Smooth muscle cell (in vitro differentiated cells): Measurements from ENCODE around the gene DDAH2. TPM values are rescaled to one million over a fixed set of nuclear protein-coding genes. Genes with fewer than 3 reads are reported as not detected.
A peak's percentile ranks its signal among the peaks of the same experiment; 100 is the strongest.

ENCODE experiments used
- DNase-seq: peaks from one replicate; lab custom pipeline; 2025; ENCODE audit not compliant: unreplicated experiment; lab: John Stamatoyannopoulos, UW
- H2AFZ ChIP-seq: fragments of 200-600 bp; sonication (generic); 2 replicates; pipeline ENCODE4 v1.6.0; 2016; ENCODE audit warnings: antibody characterized with exemption, low read depth, mild to moderate bottlenecking
- H3F3A ChIP-seq: fragments of 200-600 bp; sonication (generic); 2 replicates; pipeline ENCODE4 v1.6.0; 2017; ENCODE audit warnings: antibody characterized with exemption, low read depth
- H3K27ac ChIP-seq: fragments of 200-600 bp; sonication (generic); 2 replicates; pipeline ENCODE4 v1.5.1; 2016; ENCODE audit warnings: low read depth, mild to moderate bottlenecking
- H3K27me3 ChIP-seq: fragments of 200-600 bp; sonication (generic); 2 replicates; pipeline ENCODE4 v1.6.1; 2016; ENCODE audit warnings: low read depth, mild to moderate bottlenecking
- H3K36me3 ChIP-seq: fragments of 200-600 bp; sonication (generic); 2 replicates; pipeline ENCODE4 v1.5.1; 2016; ENCODE audit warnings: low read depth
- H3K4me1 ChIP-seq: fragments of 200-600 bp; sonication (generic); 2 replicates; pipeline ENCODE4 v1.5.1; 2016; ENCODE audit warnings: low read depth
- H3K4me2 ChIP-seq: fragments of 200-600 bp; sonication (generic); 2 replicates; pipeline ENCODE4 v1.6.0; 2016; ENCODE audit warnings: mild to moderate bottlenecking
- H3K4me3 ChIP-seq: fragments of 200-600 bp; sonication (generic); 2 replicates; pipeline ENCODE4 v1.5.1; 2016; ENCODE audit warnings: mild to moderate bottlenecking
- H3K79me2 ChIP-seq: fragments of 200-600 bp; sonication (generic); 2 replicates; pipeline ENCODE4 v1.6.0; 2016; ENCODE audit warnings: low read depth, mild to moderate bottlenecking
- H3K9ac ChIP-seq: fragments of 200-600 bp; sonication (generic); 2 replicates; pipeline ENCODE4 v1.6.0; 2016; ENCODE audit warnings: low read depth
- H3K9me3 ChIP-seq: fragments of 200-600 bp; sonication (generic); replicated peaks from 2 replicates; pipeline ENCODE4 v1.5.1; 2016; ENCODE audit warnings: low read depth
- H4K20me1 ChIP-seq: fragments of 200-600 bp; sonication (generic); 2 replicates; pipeline ENCODE4 v1.6.0; 2016; ENCODE audit warnings: low read depth
- CTCF ChIP-seq: fragments of 200-600 bp; sonication (generic); IDR thresholded peaks from 2 replicates; pipeline ENCODE4 v1.5.1; 2017; ENCODE audit warnings: borderline replicate concordance, mild to moderate bottlenecking, antibody characterized with exemption; ENCODE audit not compliant: insufficient read depth, poor library complexity, severe bottlenecking
- WGBS: methylation state at CpG from one replicate; pipeline ENCODE4 v1.1.7; 2016; ENCODE audit warnings: low lambda C conversion rate; 5-methylcytosine and 5-hydroxymethylcytosine counted together
- polyA plus RNA-seq: library from polyadenylated mRNA; unstranded; fragments of >200 nt; fragmentation: Nextera tagmentation; extraction: Ambion mirVana; gene quantifications from 2 replicates; pipeline ENCODE4 v1.2.1, GENCODE V29; 2016
- total RNA-seq: library from RNA; depleted of rRNA; stranded (reverse); fragments of >200 nt; gene quantifications from 2 replicates; pipeline ENCODE4 v1.2.3, GENCODE V29; 2014

The DDAH2 gene
- total and polyA plus RNA-seq, 2 experiments from 2014 or later: 104 to 134 TPM

- no peaks in the 10 kb centered on the region for H3K9me3 ChIP-seq
- peak; percentile 85 for DNase-seq
- H3K4me3 ChIP-seq: peak overlapping the region; percentile 89
- TF ChIP-seq CTCF: no peak
- peak overlapping the region; percentile 79 for H3K27ac ChIP-seq
- H2AFZ ChIP-seq: no peak overlapping the region
- WGBS: 3% methylated on average over 42 of the region's 46 CpGs
- H3K79me2 ChIP-seq: peaks cover 36% of the 10 kb centered on the region
- peaks cover 56% of the 10 kb centered on the region for H4K20me1 ChIP-seq
- peaks cover 55% of the 10 kb centered on the region for H3F3A ChIP-seq
- H3K36me3 ChIP-seq: no peaks in the 10 kb centered on the region
- H3K27me3 ChIP-seq: no peaks in the 10 kb centered on the region
- H3K9ac ChIP-seq: peak overlapping the region; percentile 48
- H3K4me1 ChIP-seq: peaks cover 20% of the 10 kb centered on the region
- H3K4me2 ChIP-seq: peak overlapping the region; percentile 95
These were observed 1.0 kb upstream of the DDAH2 start for GRCh38 chr6:31729979-31730630.

- Histone ChIP-seq H3K36me3 (no peaks in the 10 kb centered on the region), H3K9ac (peak overlapping the region; percentile 48), H3K79me2 (peaks cover 30% of the 10 kb centered on the region), H2AFZ (no peak overlapping the region), H3K4me1 (peaks cover 20% of the 10 kb centered on the region), H4K20me1 (peaks cover 51% of the 10 kb centered on the region), H3K27ac (peak overlapping the region; percentile 79), H3K9me3 (no peaks in the 10 kb centered on the region), H3K27me3 (no peaks in the 10 kb centered on the region), H3K4me2 (peak overlapping the region; percentile 95), H3K4me3 (peak overlapping the region; percentile 89), H3F3A (peaks cover 50% of the 10 kb centered on the region)
- peak; percentile 87 for DNase-seq
- TF ChIP-seq CTCF: peak; percentile 66
- 1% methylated on average over 22 of the region's 29 CpGs for WGBS
These were observed 448 bp upstream of the DDAH2 start for GRCh38 chr6:31729515-31729978.

- WGBS: 95% methylated on average over 40 of the region's 41 CpGs
- no peak overlapping the region for H2AFZ ChIP-seq
- H3K36me3 ChIP-seq: no peaks in the 10 kb centered on the region
- no peak overlapping the region for H3K27ac ChIP-seq
- H3K27me3 ChIP-seq: no peaks in the 10 kb centered on the region
- peak overlapping the region; percentile 95 for H3K4me2 ChIP-seq
- H3K9ac ChIP-seq: no peak overlapping the region
- H3K79me2 ChIP-seq: peaks cover 14% of the 10 kb centered on the region
- H3K9me3 ChIP-seq: no peaks in the 10 kb centered on the region
- no peak for DNase-seq
- peaks cover 36% of the 10 kb centered on the region for H4K20me1 ChIP-seq
- no peak overlapping the region for H3K4me3 ChIP-seq
- H3K4me1 ChIP-seq: peaks cover 12% of the 10 kb centered on the region
- TF ChIP-seq CTCF: no peak
- H3F3A ChIP-seq: peaks cover 36% of the 10 kb centered on the region
These were observed 1.1 kb downstream of the DDAH2 start for GRCh38 chr6:31727717-31728671.
